ENCODE results near the gene VAPA.

VAPA gene

GRCh38 chr18:9876867-9877654, 36.8 kb upstream of the VAPA start:
- peak overlapping the region; percentile 8 for H3K4me3 ChIP-seq (ENCODE audit: low read depth, low read length)
- peak; percentile 22 for DNase-seq (ENCODE audit: low read depth)
- TF ChIP-seq CTCF (IDR thresholded peaks at IDR 0.05; ENCODE audit: low read depth, low read length, missing control alignments): no peak
- in situ Hi-C loops (cut with HindIII; ENCODE audit: low sequenced_read_pairs): no loop called here

DNA sequence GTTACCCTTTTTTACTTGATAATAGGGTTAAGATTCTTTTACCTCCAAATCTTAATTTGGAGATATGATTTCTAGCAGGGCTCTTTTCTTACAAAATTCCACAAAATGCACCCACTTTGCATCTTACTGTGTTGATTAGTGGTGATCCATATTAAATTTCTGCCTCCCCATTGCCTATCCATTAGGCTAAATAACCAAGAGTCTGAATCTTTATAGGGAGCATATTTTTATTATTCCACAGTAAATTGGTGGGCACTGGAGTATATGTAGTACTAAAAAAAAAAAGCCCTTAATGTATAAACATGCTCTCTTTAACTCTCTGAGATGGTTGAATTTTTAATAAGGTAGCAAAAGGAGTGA, 36.2 kb upstream of the VAPA start:
- in situ Hi-C loops (cut with HindIII; ENCODE audit: low sequenced_read_pairs): no loop called here
- no peak for TF ChIP-seq CTCF (IDR thresholded peaks at IDR 0.05; ENCODE audit: low read depth, low read length, missing control alignments)
- DNase-seq (ENCODE audit: low read depth): no peak
- H3K4me3 ChIP-seq (ENCODE audit: low read depth, low read length): no peak overlapping the region

DNA sequence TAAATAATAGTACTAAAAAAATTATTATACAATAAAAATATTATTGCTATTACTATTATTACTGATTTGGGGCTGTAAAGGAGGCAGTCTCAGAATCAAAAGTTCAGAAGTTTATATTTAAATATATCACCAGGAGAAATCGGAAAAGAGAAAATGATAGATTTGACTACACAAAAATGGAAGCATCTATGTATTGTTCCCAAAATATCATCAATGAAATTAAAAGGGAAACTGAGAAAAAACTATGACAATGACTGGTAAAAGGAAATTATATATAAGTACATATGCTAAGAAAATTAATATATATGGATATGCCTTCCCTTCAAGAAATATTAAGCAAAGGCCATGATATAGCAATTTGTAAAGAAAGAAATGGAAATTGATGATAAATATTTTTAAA, 35.7 kb upstream of the VAPA start:
- TF ChIP-seq CTCF (IDR thresholded peaks at IDR 0.05; ENCODE audit: low read depth, low read length, missing control alignments): no peak
- in situ Hi-C loops (cut with HindIII; ENCODE audit: low sequenced_read_pairs): no loop called here
- no peak for DNase-seq (ENCODE audit: low read depth)
- no peak overlapping the region for H3K4me3 ChIP-seq (ENCODE audit: low read depth, low read length)

GRCh38 chr18:9878783-9879242, 35.0 kb upstream of the VAPA start:
- no peak for TF ChIP-seq CTCF (IDR thresholded peaks at IDR 0.05; ENCODE audit: low read depth, low read length, missing control alignments)
- H3K4me3 ChIP-seq (ENCODE audit: low read depth, low read length): no peak overlapping the region
- no peak for DNase-seq (ENCODE audit: low read depth)
- in situ Hi-C loops (cut with HindIII; ENCODE audit: low sequenced_read_pairs): no loop called here

GRCh38 chr18:9884090-9884489, 29.7 kb upstream of the VAPA start:
- in situ Hi-C loops (cut with HindIII; ENCODE audit: low sequenced_read_pairs): no loop called here
- TF ChIP-seq CTCF (IDR thresholded peaks at IDR 0.05; ENCODE audit: low read depth, low read length, missing control alignments): no peak

DNA sequence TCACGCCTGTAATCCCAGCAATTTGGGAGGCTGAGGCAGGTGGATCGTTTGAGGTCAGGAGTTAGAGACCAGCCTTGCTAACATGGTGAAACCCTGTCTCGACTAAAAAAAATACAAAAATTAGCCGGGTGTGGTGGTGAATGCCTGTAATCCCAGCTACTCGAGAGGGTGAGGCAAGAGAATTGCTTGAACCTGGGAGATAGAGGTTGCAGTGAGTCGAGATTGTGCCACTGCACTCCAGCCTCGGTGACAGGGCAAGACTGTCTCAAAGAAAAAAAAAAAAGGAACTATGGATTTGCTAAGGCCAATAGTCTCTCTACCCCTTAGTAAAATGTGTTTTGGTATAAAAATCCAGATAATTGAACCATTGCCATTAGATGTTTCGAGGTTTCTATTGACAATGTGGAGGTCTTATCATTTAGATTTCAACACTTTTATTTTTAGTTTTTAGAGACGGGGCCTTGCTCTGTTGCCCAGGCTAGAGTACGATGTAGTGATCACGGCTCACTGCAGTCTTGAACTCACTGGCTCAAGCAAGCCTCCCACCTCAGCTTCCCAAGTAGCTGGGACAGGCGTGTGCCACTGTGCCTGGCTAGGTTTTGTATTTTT, 29.2 kb upstream of the VAPA start:
- H3K4me3 ChIP-seq (ENCODE audit: low read depth, low read length): no peak overlapping the region
- TF ChIP-seq CTCF (IDR thresholded peaks at IDR 0.05; ENCODE audit: low read depth, low read length, missing control alignments): no peak
- in situ Hi-C loops (cut with HindIII; ENCODE audit: low sequenced_read_pairs): no loop called here
- DNase-seq (ENCODE audit: low read depth): no peak

More at GRCh38 chr18:9884090-9884489, 29.7 kb upstream of the VAPA start:
- DNase-seq (ENCODE audit: low read depth): no peak
- H3K4me3 ChIP-seq (ENCODE audit: low read depth, low read length): no peak overlapping the region

Measured in astrocyte of the cerebellum (primary cell).